SH-SY5Y (cell line): ENCODE data around the gene TOPAZ1.

Experiments used
- GATA2 ChIP-seq: IDR thresholded peaks from 2 replicates; pipeline ENCODE4 v1.6.1; 2011; ENCODE audit warnings: mild to moderate bottlenecking, low read depth, low read length
- GATA3 ChIP-seq: IDR thresholded peaks from 2 replicates; pipeline ENCODE4 v1.6.1; 2011; ENCODE audit warnings: low read depth, mild to moderate bottlenecking, low read length, moderate library complexity

GRCh38 chr3:44326515-44326914, 84.8 kb downstream of the TOPAZ1 start:
- TF ChIP-seq GATA3 (no peak), GATA2 (no peak)
